ENCODE data around the gene TSSK6.

TSSK6 gene

DNA sequence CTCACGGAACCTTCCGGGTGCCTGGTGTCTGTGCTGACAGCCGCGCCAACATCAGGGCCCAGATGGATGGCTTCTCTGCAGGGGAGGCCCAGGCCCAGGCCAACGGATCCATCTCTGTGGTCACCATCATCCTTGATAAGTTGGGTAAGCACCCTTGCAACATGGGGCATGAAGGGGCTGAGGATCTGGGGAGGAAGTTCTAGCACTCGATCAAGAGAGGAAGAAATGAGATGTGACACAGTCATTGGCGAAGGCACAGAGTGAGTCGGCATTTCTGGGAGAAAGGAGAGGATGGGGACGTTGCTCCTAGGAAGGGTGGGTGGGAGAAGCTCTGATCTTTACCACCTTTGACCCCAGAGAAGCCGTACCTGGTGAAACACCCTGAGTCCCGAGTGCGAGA is 27.2 kb upstream of the TSSK6 start:
- TF ChIP-seq NFIC (IDR thresholded peaks at IDR 0.05) (no peak), TAF1 (IDR thresholded peaks at IDR 0.05; ENCODE audit: low read depth) (no peak), EP300 (IDR thresholded peaks at IDR 0.05; ENCODE audit: borderline replicate concordance) (no peak), RAD21 (IDR thresholded peaks at IDR 0.05; ENCODE audit: low read depth) (no peak)

DNA sequence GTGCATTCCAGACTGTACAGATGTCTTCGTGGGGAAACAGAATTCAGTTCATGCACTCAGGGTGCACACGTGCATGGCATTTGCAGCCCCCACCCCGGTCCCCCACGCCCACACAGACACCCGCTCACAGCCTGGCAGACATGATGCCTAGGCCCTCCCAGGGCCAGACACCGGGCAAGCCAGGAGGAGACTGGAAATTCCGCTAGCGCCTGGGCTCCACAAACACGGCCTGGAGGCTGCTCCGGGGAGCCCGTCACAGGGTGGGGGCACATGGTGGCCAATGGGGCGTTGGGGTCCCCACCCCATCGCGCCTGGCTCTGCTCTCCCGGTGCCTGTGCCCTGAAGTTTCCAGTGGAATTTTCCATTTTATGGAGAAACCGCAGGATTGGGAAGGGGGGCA is 26.3 kb upstream of the TSSK6 start:
- TF ChIP-seq TEAD4 (IDR thresholded peaks at IDR 0.05), result no peak
- no peak for TF ChIP-seq ZBTB7A (IDR thresholded peaks at IDR 0.05; ENCODE audit: low read depth)
- TF ChIP-seq MAX (IDR thresholded peaks at IDR 0.05), result no peak
- no peak for TF ChIP-seq EGR1 (IDR thresholded peaks at IDR 0.05)
- no peak for TF ChIP-seq TCF12 (IDR thresholded peaks at IDR 0.05; ENCODE audit: low read depth)

DNA sequence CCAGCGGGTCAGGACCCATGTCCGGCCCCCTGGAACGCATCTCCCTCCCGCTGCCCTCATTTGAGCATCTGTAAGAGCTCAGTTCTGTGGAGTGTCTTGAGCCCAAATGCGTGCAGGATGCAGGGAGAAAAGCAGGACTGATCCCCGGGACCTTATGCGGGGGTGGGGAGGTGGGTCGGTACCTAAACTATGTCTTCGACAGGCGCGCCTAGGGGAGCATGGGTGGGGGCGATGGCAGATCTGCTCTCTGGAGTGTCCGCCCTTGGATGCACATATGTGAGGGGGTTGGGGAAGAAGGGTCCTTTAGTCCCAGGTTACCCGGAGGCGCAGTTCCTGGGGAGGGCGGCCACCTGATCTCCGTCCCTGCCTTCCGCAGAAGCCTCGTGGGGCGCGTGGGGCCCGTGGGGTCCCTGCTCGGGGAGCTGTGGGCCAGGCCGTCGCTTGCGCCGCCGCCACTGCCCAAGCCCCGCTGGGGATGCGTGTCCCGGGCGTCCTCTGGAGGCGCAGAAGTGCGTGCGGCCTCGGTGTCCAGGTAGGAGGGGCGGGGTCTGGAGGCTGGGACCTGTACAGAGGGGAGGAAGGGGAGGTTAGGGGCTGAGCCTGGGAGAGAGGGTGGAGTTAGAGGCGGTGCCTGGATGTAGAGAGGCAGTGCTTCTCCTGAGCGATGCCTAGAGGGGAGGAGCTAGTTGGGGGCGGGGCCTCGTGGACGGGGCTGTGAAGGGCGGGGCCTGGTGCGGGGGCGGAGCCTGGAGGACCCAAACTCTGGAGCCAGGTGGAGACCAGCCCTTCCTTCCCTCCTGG is 25.6 kb upstream of the TSSK6 start:
- peak; percentile 18; the same call in 1 of the 2 replicates for TF ChIP-seq EGR1 (IDR thresholded peaks at IDR 0.05)
- no peak for TF ChIP-seq CREB1 (IDR thresholded peaks at IDR 0.05; ENCODE audit: low read depth)
- TF ChIP-seq CEBPB (IDR thresholded peaks at IDR 0.05), result no peak
- peak; percentile 8; the same call in 1 of the 2 replicates for TF ChIP-seq RAD21 (IDR thresholded peaks at IDR 0.05; ENCODE audit: low read depth)
- no peak for TF ChIP-seq USF1 (IDR thresholded peaks at IDR 0.05)
- TF ChIP-seq ZBTB7A (IDR thresholded peaks at IDR 0.05; ENCODE audit: low read depth), result peak; percentile 40; the same call in 1 of the 2 replicates
- TF ChIP-seq MAX (IDR thresholded peaks at IDR 0.05), result 0 out of 2 replicates have a peak, but pooled peaks have one; percentile 44

- TF ChIP-seq CEBPB (IDR thresholded peaks at IDR 0.05) (no peak), CREB1 (IDR thresholded peaks at IDR 0.05; ENCODE audit: low read depth) (peak; percentile 77), NFIC (IDR thresholded peaks at IDR 0.05) (no peak), MAX (IDR thresholded peaks at IDR 0.05) (peak; percentile 99), USF1 (IDR thresholded peaks at IDR 0.05) (peak; percentile 83), YY1 (IDR thresholded peaks at IDR 0.05; ENCODE audit: low read depth) (no peak)
Measured at GRCh38 chr19:19540064-19540714, 24.8 kb upstream of the TSSK6 start.

- TF ChIP-seq REST (IDR thresholded peaks at IDR 0.05; ENCODE audit: low read depth) (no peak), TEAD4 (IDR thresholded peaks at IDR 0.05) (no peak), TAF1 (IDR thresholded peaks at IDR 0.05; ENCODE audit: low read depth) (no peak), ZBTB7A (IDR thresholded peaks at IDR 0.05; ENCODE audit: low read depth) (no peak), USF1 (IDR thresholded peaks at IDR 0.05) (no peak)
Measured at GRCh38 chr19:19539698-19540063, 24.3 kb upstream of the TSSK6 start.

- TF ChIP-seq REST (IDR thresholded peaks at IDR 0.05; ENCODE audit: low read depth), result 0 out of 2 replicates have a peak, but pooled peaks have one; percentile 37
- TF ChIP-seq TEAD4 (IDR thresholded peaks at IDR 0.05), result no peak
Measured at GRCh38 chr19:19538785-19539166, 23.4 kb upstream of the TSSK6 start.

Data from Ishikawa (cell line).